Measurements from ENCODE around the gene TPO.

- TF ChIP-seq CTCF (IDR thresholded peaks at IDR 0.05) (no peak), POLR2A (IDR thresholded peaks at IDR 0.05) (no peak), EP300 (IDR thresholded peaks at IDR 0.05) (no peak), POLR2AphosphoS5 (IDR thresholded peaks at IDR 0.05) (no peak)
These were observed 96.9 kb downstream of the TPO start for GRCh38 chr2:1510176-1510575.

All from suprapubic skin (tissue), 4 donors.